Suprapubic skin (tissue), 3 donors: Measurements from ENCODE around the gene DNAH12.

Source experiments
- CTCF ChIP-seq, 2 donors: fragments of 200-600 bp in 1 of 2; fragments of 450-650 bp in 1 of 2; sonication (generic) in 1 of 2; IDR thresholded peaks; one replicate each; pipeline ENCODE4 v1.5.1; 2016 to 2019; ENCODE audit warnings: antibody characterized with exemption in 2 of 2, mild to moderate bottlenecking in 1 of 2, moderate library complexity in 1 of 2
- EP300 ChIP-seq: sonication (generic); formaldehyde crosslinking; IDR thresholded peaks from one replicate; pipeline ENCODE4 v1.6.1; 2017; ENCODE audit warnings: antibody characterized with exemption

GRCh38 chr3:57283334-57283733, 260.8 kb downstream of the DNAH12 start:
- TF ChIP-seq EP300 (no peak), CTCF (IDR thresholded peaks at IDR 0.05) (no peak)
